HG02623 (cell line): Measurements from ENCODE around the gene DOCK9.

ENCODE experiments used
- ATAC-seq: cut with Tn5 transposase; IDR thresholded peaks from one replicate; pipeline ENCODE4 v1.9.1; 2021; ENCODE audit warnings: moderate library complexity; ENCODE audit not compliant: unreplicated experiment

Gene DOCK9

DNA sequence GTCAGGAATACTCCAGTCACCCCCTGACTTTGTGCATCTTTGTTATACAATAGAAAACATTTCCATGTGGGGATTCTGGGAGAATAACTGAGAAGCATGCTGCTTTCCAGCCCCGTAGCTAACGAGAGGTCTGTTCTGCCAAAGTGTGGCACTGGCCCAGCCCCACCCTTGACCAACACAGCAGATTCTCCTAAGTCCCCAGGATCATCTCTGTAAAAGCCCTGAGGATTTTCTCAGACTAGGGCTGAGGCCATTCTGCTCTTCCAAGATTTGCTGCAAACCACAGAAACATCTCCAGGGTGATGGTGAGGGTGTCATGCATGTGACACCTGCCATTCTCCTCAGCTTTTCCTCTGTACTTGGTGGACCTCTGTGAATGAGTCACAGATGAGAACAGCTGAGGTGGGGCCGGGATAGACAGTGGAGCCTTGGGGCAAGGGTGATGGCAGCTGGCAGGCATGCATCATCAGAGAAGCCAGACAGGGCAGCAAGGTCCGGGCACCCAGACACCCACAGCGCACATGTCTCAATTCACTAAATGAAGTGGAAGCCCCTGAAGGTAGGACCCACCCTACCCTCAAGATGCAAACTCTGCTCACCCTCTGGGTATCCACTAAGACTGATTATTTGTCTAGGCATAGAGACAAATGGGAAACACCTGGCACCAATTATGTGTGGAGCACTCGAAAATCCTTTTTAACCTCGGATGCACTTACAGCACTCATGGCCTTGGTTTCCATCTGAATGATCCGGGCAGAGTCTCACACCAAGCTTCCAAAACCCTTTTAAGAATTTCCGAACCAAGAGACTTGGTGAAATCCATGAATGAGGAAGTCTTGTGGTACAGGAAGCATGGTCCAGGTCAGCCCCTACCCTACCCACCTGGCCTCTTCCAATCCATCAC lies 20.1 kb upstream of the DOCK9 start:
- ATAC-seq = no peak

- no peak for ATAC-seq
Measured at GRCh38 chr13:98997011-98997730, 19.3 kb upstream of the DOCK9 start.

DNA sequence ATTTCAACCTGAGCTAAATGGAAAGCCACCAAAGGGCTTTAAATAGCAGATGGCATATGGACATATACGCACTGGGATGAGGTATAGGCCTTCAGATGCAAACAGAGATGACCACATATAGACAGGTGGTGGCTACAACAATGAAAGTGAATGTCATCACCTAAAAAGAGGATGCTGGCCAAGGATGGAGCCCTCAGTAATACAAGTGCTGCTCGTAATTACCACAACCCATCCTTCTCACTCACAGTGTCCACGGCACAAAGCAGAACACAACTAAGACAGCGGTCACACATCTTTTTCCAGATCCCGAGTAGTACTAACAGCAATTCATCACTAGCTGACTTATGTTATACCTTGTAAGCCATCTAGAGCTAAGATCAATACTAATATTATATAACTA lies 18.2 kb upstream of the DOCK9 start:
- ATAC-seq = no peak

- ATAC-seq = no peak
Measured at GRCh38 chr13:98994896-98995295, 17.0 kb upstream of the DOCK9 start.

GRCh38 chr13:98994080-98994479 lies 16.2 kb upstream of the DOCK9 start:
- no peak for ATAC-seq

- no peak for ATAC-seq
Measured at GRCh38 chr13:98992355-98992754, 14.5 kb upstream of the DOCK9 start.

DNA sequence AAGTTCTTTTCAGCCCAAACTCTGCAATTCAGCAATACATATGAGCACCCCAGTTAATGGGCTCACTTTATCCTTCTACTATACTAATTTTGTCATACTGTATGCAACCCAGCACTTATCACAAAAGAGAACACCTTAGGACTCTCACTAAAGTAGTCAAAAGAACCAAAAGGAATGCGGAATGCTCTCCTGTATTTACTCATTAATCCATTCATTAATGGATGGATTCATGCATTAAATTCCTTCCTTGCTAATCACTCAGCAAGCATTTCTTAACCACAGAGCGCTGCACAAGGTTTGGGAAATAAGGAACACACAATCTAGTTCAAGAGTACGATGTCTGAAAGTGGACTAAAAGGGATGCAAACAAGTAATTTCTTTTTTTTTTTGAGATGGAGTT lies 12.8 kb upstream of the DOCK9 start:
- ATAC-seq = no peak

GRCh38 chr13:98989469-98990235 lies 11.8 kb upstream of the DOCK9 start:
- no peak for ATAC-seq

GRCh38 chr13:98988780-98989179 lies 10.9 kb upstream of the DOCK9 start:
- ATAC-seq = no peak

DNA sequence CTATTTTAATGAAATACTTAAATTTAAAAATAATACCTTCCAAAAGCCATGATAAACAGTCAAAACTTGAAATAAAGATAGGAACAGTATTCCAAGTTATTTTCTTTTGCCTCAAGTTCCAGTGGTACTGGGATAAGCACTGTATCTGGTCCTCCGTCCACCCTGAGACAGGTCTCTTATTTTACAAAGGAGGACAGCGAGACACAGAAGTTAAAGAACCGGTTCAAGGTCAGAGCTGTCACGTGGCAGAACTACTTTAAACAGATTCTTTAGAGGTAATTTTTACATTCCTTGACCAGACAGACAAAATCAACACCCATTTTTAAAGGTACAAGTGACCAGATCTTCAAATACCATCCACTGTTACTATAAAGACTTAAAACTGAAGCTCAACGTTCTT lies 10.4 kb upstream of the DOCK9 start:
- ATAC-seq = no peak

GRCh38 chr13:98987275-98987674 lies 9.4 kb upstream of the DOCK9 start:
- ATAC-seq = no peak

DNA sequence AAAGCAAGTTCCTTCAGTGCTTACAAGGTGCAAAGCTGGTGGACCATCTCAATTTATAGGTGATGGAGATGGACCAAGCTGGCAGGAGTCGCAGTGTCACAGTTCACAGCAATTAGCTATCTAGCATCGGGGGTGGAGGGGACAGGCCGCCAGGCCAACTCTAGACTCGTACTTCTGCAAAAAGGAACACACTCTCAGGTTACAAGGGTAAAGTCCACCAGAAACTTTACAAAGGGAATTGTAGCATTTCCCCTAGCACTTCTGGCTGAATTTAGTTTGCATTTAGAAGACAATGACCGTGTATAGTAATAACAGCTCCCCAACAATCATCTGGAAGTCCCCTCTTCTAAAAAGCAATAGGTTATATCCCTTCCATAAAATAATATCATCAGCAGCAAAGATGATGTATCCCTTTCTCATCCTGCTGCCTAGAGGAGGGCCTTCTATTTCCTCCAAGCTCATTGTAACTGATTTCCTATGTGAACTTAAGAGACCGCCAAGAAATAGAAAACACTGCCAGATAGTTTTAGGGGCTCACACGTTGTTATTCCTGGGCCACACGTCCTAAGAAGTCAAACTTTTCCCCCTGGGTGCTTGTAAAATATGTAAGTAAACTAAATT lies 8.5 kb upstream of the DOCK9 start:
- no peak for ATAC-seq

GRCh38 chr13:98985591-98985990 lies 7.7 kb upstream of the DOCK9 start:
- ATAC-seq = no peak

GRCh38 chr13:98984983-98985382 lies 7.1 kb upstream of the DOCK9 start:
- no peak for ATAC-seq

DNA sequence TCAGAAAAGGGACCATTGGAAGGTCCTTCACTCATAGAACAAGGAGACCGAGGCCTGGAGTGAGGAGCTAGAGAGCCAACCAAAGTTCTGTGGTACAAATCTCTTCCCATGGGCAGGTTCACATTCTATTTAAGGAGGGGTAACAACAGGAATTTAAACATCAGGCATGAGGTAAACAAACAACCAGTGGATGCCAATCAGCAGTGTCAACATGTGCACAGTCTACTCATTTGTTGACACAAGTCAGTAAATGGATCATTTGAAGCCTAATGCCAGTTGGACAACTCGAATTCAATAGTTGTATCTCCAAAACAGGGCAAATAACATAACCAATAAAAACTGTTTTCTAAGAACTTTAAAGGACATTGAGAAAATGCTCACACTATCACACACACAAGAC lies 6.3 kb upstream of the DOCK9 start:
- no peak for ATAC-seq

DNA sequence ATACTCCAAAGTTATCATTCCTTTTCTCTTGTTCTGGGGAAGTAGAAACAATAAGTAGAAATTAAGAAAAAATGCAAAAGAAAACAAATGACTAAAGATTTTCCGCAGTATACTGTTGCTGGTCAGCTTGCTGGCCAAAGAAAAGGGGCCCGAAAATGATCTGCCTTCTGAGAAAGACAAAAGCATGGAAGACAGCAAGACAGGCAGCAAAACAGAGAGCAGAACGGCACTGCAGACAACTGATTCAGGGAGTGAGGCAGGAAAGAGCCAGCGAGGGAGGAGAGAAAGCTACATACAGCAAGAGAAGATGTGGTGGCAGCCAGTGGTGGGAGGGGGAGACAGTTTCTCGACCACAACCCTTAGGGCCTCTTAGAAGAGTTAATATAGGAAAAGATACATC lies 5.3 kb upstream of the DOCK9 start:
- ATAC-seq = no peak

DNA sequence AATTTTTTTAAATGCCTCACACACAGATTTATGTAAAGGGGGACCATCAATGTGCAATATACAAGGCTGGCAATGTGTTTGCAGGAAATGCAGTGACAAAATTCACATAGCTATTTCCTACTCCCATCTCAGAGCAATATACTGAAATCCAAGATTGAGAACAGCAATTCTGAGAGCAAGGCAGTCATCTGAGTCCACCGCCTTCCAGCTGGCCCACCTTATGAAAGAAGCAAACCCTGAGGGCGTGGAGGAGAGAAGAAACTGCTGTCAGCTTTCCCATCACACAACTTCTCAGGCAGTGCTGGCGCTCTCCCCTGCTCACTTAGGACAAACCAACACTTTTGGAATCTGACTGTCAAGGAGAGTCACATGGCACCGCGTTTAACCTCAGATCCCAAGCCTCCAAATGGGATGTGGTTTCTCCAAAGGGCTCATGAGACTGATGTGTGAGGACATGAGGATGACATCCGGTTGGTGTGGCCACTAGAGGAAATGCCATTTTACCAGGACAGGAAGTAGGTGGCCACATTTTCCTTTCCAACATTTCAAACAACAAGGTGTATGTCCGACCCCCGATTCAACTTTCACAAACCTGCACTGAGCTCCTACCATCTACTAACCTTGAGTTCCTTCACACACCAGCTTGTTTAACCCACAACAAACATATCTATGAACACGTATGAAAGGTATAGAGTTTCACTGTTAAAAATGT lies 3.7 kb upstream of the DOCK9 start:
- no peak for ATAC-seq

GRCh38 chr13:98979012-98979660 lies 1.3 kb upstream of the DOCK9 start:
- no peak for ATAC-seq

DNA sequence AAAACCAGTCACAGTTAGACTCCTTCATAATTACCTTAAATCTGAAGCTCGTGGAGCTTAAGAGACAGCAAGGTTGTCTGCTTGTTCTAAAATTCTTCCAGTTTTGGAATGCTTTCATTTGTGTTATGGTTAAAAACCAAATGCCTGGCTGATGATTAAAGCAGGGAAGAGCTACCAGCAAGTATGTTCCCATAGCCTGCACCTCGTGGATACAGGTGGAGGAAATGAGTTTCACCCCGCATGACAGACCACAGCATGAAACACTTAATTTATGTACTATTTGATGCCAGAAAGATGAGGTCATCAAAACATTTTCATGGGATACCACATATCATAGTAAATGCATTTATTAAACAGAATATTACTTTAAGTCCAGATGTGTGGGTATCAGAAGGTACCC lies 416 bp upstream of the DOCK9 start:
- no peak for ATAC-seq

DNA sequence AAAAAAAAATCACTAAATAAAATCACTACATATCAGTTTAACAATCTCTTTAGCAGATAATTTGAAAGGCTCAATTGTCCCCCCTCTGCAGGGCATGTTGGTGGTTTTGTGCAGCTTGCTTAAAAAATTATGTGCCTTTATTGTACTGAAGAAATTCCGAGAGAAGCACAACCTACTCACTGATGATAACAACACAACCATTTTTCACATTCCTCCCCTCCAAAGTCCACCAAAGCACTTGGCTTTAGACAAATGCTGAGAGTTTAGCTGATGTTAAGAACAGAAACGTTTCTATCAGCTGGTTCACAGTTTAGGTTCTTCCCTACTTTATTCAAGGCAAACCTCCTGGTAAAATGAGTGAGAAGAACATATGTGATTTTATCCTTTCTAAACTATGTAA lies 923 bp downstream of the DOCK9 start:
- no peak for ATAC-seq
